ENCODE results near the gene FGFR2. TPM values are rescaled to one million over a fixed set of nuclear protein-coding genes. Genes with fewer than 3 reads are reported as not detected.

FGFR2 gene
- total RNA-seq, 1 donor from 2014 or later: 8.0 TPM

DNA sequence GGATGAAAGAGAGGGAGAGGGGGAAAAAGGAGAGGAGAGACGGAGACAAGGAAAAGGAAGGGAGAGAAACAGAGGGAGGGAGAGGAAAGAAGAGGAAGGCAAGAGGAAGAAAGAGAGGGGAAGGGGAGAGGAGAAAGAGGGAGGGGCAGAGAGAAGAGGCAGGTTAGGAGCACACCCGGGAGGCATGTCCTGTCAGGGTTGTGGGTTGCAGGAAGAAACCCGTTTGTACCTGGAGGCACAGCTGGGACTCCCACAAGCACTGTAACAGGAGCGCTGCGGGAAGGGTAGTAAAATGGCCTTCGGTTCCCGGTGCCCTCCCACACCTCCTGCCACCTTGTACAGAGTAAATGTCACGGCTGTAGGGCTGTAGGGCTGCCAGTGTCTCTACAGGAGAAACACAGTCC is 24.7 kb downstream of the FGFR2 start:
- no peak overlapping the region for H3K27ac Mint-ChIP-seq (ENCODE audit: unreplicated experiment)
- TF ChIP-seq, protein P1, sequence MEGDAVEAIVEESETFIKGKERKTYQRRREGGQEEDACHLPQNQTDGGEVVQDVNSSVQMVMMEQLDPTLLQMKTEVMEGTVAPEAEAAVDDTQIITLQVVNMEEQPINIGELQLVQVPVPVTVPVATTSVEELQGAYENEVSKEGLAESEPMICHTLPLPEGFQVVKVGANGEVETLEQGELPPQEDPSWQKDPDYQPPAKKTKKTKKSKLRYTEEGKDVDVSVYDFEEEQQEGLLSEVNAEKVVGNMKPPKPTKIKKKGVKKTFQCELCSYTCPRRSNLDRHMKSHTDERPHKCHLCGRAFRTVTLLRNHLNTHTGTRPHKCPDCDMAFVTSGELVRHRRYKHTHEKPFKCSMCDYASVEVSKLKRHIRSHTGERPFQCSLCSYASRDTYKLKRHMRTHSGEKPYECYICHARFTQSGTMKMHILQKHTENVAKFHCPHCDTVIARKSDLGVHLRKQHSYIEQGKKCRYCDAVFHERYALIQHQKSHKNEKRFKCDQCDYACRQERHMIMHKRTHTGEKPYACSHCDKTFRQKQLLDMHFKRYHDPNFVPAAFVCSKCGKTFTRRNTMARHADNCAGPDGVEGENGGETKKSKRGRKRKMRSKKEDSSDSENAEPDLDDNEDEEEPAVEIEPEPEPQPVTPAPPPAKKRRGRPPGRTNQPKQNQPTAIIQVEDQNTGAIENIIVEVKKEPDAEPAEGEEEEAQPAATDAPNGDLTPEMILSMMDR (IDR thresholded peaks at IDR 0.05): no peak
- no peak for DNase-seq (ENCODE audit: extremely low spot score, unreplicated experiment)
- H3K4me3 Mint-ChIP-seq (ENCODE audit: unreplicated experiment): no peak overlapping the region
- no peaks in the 10 kb centered on the region for H3K9me3 Mint-ChIP-seq (ENCODE audit: unreplicated experiment)
- H3K36me3 Mint-ChIP-seq (ENCODE audit: unreplicated experiment): no peaks in the 10 kb centered on the region
- H3K4me1 Mint-ChIP-seq (ENCODE audit: unreplicated experiment): peaks cover 6% of the 10 kb centered on the region
- no peaks in the 10 kb centered on the region for H3K27me3 Mint-ChIP-seq (ENCODE audit: unreplicated experiment)

DNA sequence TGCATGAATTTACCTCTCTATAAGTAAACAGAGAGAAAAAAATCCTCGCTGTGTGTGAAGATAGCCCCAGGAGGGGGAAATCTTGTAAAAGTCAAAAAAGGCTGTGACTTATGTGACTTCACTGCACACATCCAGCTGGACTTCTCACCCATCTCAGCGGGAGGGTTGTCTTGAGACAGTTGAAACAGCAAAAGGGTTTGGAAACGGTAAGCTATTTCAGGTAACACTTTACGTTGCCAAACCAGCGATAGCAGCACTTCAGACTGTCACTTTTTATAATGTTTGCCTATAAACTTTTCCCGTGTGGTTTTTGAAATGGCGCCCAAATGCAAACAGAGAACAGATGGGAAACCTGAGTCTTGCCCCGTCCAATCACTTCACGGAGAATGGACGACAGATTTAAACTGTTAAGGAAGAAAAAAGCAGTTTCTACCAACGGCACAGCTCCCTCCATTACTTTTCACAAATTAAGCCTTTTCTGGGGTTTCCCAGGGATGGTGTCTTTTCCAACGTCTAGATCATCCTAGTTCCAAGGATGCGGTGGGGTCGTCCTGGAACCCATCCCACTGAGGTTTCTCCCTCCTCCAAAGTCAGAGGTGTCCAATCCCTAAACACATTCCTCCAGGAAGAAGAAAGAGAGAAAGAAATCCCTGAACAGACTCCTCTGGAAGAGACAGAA is 25.2 kb downstream of the FGFR2 start:
- Mint-ChIP-seq H3K36me3 (ENCODE audit: unreplicated experiment) (no peaks in the 10 kb centered on the region), H3K27me3 (ENCODE audit: unreplicated experiment) (no peaks in the 10 kb centered on the region), H3K4me1 (ENCODE audit: unreplicated experiment) (peaks cover 6% of the 10 kb centered on the region), H3K27ac (ENCODE audit: unreplicated experiment) (no peak overlapping the region), H3K9me3 (ENCODE audit: unreplicated experiment) (no peaks in the 10 kb centered on the region), H3K4me3 (ENCODE audit: unreplicated experiment) (no peak overlapping the region)
- no peak for DNase-seq (ENCODE audit: extremely low spot score, unreplicated experiment)
- TF ChIP-seq, protein P1 (IDR thresholded peaks at IDR 0.05): no peak

GRCh38 chr10:121570315-121570714 is 27.9 kb downstream of the FGFR2 start:
- Mint-ChIP-seq H3K36me3 (ENCODE audit: unreplicated experiment) (no peaks in the 10 kb centered on the region), H3K27me3 (ENCODE audit: unreplicated experiment) (no peaks in the 10 kb centered on the region), H3K4me3 (ENCODE audit: unreplicated experiment) (no peak overlapping the region), H3K27ac (ENCODE audit: unreplicated experiment) (no peak overlapping the region), H3K9me3 (ENCODE audit: unreplicated experiment) (no peaks in the 10 kb centered on the region), H3K4me1 (ENCODE audit: unreplicated experiment) (peaks cover 6% of the 10 kb centered on the region)
- TF ChIP-seq, protein P1 (IDR thresholded peaks at IDR 0.05): no peak
- no peak for DNase-seq (ENCODE audit: extremely low spot score, unreplicated experiment)

DNA sequence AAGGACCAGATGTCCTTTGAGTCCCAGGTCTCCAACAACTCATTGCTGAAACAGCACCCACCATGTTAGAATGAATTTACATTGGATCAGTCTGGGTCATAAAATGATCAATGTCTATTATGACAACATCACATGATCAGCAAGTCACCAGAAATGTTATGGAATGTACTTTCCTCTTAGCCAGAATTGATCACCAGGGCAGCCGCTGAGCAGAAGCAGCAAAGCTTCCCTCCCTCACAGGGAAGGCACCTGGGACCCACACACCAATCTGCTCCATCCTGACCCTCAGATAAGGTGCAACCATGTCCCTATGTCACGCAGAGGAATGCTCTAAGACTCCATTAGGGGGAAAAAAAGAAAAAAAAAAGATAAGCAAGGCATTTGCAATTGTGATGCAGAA is 30.0 kb downstream of the FGFR2 start:
- peaks cover 4% of the 10 kb centered on the region for H3K4me1 Mint-ChIP-seq (ENCODE audit: unreplicated experiment)
- H3K4me3 Mint-ChIP-seq (ENCODE audit: unreplicated experiment): no peak overlapping the region

DNA sequence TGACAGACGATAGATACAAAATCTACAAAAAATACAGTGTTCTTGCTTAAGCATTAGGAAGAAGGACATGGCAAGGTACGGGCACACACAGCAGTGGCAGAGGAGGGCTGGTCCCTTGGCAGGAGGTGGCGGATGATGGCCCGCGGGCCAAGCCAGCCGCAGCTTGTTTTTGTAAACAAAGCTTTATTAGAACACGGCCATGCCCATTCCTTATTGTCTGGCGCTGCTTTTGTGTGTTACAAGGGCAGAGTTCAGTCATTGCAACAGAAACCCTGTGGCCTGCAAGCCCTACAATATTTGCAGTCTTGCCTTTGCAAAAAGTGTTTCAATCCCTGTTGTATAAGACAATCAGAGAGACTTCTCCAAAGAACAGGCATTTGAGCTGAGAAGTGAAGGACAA is 30.7 kb downstream of the FGFR2 start:
- Mint-ChIP-seq H3K4me1 (ENCODE audit: unreplicated experiment) (peaks cover 4% of the 10 kb centered on the region), H3K4me3 (ENCODE audit: unreplicated experiment) (no peak overlapping the region), H3K27me3 (ENCODE audit: unreplicated experiment) (no peaks in the 10 kb centered on the region), H3K27ac (ENCODE audit: unreplicated experiment) (no peak overlapping the region), H3K9me3 (ENCODE audit: unreplicated experiment) (no peaks in the 10 kb centered on the region), H3K36me3 (ENCODE audit: unreplicated experiment) (no peaks in the 10 kb centered on the region)
- DNase-seq (ENCODE audit: extremely low spot score, unreplicated experiment): no peak
- TF ChIP-seq, protein P1 (IDR thresholded peaks at IDR 0.05): no peak

More for the DNA sequence above, 30.0 kb downstream of the FGFR2 start:
- Mint-ChIP-seq H3K9me3 (ENCODE audit: unreplicated experiment) (no peaks in the 10 kb centered on the region), H3K27ac (ENCODE audit: unreplicated experiment) (no peak overlapping the region), H3K27me3 (ENCODE audit: unreplicated experiment) (no peaks in the 10 kb centered on the region), H3K36me3 (ENCODE audit: unreplicated experiment) (no peaks in the 10 kb centered on the region)
- no peak for DNase-seq (ENCODE audit: extremely low spot score, unreplicated experiment)
- TF ChIP-seq, protein P1 (IDR thresholded peaks at IDR 0.05): no peak

All from osteocyte (in vitro differentiated cells).